CD4-positive, alpha-beta T cell treated with Interleukin-1 beta for 1 hour (primary cell): ENCODE results near the gene SYNPO2.
A peak's percentile ranks its signal among the peaks of the same experiment; 100 is the strongest.
"Not testable (repeated sequence)": the region's sequence is repeated elsewhere in the genome, so short reads cannot be mapped to it uniquely, and the experiment has no call there.

ENCODE experiments used
- DNase-seq, 2 donors: peaks; one replicate each; pipeline ENCODE4 v3.0.0-alpha.2; 2020 to 2022

Gene SYNPO2

DNA sequence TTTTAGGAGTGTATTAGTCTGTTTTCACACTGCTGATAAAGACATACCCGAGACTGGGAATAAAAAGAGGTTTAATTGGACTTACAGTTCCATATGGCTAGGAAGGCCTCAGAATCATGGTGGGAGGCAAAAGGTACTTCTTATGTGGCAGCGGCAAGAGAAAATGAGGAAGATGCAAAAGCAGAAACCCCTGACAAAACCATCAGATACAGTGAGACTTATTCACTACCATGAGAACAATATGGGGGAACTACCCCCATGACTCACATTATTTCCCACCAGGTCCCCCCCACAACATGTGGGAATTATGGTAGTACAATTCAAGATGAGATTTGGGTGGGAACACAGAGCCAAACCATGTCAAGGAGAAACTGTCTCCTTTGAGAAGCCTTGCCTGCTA, 121.6 kb downstream of the SYNPO2 start:
- DNase-seq, result not testable (repeated sequence)

DNA sequence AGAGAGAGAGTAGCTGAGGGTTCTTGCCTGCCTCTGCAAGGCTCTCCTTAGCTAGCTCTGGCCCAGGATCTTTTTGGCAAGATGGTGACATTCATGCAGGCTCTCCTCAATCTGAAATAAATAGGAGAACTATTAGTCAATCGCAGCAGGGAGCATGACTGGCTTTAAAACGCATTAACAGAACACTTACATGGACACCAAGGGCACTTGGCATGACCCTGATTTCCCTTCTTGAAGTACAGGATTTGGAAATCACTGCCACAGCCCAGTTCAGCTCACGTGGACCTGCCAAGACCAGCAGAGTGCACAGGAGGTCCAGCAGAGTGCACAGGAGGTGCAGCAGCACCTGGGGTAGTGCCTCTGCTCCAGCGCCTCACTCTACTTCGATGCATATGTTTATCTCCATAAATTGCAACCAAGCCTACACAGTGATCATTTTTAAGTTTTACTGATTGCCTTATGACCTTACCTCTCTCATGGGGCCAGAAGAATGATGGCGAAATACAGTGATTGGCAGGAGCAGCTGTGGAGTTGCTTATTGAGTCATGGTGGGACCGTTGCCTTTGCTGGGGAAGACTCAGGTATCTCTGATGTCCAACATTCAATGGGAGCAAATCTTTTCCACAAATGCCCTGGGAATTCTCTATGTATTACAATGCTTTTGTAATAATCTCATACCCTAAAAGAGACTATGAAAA, 122.4 kb downstream of the SYNPO2 start:
- DNase-seq, result no peak

DNA sequence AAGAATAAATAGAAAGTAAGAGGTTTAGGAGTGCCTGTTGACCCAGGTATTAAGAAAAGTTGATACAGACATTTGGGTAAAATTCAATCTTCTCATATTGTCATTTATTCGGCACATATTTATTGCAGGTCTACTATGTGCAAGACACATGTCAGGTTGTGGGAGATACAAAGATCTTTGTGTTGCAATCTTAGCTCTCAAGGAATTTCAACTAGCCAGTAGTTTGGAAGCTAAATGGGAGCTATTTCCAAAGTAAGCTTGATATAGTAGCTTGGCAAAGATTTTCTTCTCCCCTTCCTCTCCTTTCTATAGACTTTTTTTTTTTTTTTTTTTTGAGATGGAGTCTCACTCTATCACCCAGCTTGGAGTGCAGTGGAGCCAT, 122.9 kb downstream of the SYNPO2 start:
- DNase-seq, result no peak

DNA sequence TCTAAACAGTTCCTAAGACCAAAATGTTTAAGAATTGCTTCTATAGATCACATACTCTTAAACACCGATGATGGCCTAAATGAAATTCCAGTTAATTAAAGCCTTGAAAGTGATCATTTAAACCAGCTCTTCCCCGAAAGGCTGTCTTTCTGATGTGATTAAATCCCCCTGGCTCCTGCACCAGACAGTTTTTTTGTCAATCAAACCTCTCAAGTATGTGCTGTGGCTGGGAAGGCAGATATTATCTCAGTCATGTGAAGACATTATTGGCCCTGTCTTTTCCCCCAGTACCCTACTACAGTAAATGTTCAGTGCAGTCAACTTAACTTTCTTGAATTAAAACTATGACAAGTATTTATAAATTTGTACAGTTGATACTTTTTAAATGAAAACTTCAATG, 126.0 kb downstream of the SYNPO2 start:
- DNase-seq, result no peak

DNA sequence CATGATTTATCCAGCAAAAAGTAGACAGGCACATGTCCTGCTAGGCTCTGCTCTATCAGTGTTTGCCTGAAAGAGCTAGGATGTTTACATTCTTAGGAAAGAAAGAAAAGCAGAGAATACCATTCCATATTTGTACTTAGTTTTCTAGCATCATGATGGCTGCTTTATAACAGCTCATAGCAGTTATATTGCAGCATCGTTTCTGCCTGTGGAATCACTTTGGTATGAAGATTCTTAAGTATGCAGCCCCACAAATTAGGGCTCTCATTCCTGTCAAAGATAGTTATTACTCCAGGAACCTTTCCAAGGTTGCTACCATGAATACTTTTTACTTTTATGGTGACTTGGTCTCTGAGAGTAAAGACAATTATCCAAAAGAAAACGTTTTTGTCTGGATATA, 128.0 kb downstream of the SYNPO2 start:
- no peak for DNase-seq

DNA sequence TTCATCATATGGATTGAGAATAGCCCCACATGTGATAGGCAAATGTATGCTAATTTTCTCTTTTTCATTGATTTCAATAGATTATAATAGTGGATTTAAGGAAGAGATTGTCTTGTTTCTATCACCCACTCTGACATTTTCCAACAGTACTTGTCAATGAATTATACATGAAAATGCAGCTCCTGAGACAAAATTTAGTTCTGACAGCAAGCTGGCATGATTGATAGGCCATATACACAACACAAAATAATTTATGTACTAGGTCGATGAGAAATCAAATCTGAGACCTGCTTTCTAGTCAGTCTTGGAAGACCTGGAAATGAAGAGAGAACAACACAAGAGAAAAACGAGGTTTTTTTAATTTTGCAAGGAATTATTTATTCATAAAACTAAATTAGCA, 129.0 kb downstream of the SYNPO2 start:
- DNase-seq, result no peak

DNA sequence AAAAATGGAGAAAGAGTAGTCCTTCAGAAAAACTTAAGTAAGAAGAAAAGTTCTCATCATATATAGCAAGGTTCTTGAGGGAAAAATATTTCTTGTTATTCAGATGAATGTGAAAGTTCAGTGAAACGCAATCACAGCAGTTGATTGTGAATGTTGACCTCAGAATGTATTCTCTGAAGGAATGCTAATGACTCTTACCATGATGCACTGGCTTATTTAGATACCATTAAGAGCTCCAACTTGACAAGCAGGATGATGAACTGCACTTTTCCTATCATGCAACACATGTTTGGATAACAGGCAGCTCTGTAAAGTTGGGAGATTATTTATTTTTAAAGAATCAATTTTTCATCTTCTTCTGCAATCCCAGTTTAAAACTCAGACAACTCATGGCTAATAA, 131.5 kb downstream of the SYNPO2 start:
- DNase-seq, result no peak

DNA sequence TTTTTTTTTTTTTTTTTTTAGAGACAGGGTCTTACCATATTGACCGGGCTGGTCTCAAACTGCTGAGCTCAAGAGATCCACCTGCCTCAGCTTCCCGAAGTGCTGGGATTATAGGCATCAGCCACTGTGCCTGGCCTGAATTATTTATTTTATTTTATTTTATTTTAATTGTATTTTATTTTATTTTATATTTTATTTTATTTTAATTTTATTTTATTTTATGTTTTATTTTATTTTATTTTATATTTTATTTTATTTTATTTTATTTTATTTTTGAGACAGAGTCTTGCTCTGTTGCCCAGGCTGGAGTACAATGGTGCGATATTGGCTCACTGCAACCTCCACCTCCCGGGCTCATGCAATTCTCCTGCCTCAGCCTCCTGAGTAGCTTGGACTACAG, 133.9 kb downstream of the SYNPO2 start:
- DNase-seq, result not testable (repeated sequence)

DNA sequence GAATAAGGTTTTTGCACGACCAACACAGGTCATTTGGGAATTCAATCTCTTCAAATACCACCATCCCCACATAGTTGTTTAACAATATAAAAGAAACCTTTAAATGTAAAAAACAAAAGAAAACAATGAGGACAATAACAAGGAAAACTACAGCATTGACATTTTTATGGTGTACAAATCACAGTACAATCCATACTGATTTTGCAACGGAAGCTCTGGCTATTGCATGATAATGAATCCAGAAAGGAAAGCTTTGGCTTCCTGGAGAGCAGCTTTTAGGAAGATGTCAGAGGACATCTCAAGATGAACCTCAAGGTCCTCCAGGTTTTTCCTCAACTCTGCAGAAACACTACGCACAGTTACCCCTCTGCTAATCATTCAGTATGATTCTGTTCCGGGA, 135.4 kb downstream of the SYNPO2 start:
- DNase-seq, result no peak

DNA sequence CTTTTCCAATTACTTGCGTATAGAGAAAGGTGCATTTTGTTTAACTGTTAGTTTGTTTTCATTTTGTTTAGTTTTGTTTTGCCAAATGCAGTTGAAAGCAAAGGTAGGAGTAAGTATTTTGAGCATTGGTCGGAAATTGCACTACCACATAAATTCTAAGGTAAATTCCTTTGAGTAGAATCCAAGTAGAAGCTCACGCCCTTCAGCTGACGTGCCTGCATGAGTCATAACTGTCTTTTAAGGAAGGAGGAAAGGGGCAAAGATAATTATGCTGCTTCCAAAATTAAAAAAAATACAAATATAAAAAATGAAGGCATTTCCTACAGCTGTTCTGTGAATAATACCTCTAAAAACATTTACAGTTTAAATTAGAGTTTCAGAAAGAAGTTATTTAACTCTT, 136.8 kb downstream of the SYNPO2 start:
- DNase-seq, result peak in 1 of 2 donors; percentile 37

DNA sequence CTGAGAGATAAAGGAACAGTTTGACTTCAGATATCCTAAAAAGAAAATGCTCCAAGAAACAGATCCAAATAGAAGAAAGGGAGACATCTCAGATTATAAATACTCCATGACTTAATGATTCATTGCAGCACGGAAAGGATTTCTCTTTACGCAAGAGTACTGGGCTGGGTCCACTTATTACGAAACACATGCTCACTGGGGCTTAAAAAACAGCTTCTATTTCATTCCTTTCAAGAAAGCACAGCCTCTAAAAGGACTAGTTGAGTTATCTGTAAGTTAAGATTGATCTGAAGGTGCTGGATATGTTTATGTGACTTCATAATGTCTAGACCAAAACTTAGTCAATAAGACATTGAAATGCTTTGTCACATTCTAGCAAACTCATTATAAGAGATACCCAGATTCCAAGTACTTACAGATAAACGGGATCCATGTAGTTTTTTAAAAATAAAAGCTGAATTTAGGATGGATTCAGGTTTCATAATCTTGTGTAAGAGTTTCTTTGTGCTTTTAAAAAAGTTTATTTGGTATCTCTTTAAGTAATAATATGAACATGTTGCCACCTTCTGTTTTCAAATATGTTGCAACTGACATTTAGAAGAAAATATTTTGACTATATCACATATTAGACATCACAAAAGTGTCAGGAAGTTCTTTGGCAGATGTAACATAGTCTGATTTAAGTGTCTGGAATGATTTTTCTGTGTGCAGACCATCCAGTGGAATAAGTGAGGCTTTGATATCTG, 137.4 kb downstream of the SYNPO2 start:
- DNase-seq, result peak in 1 of 2 donors; percentile 34

DNA sequence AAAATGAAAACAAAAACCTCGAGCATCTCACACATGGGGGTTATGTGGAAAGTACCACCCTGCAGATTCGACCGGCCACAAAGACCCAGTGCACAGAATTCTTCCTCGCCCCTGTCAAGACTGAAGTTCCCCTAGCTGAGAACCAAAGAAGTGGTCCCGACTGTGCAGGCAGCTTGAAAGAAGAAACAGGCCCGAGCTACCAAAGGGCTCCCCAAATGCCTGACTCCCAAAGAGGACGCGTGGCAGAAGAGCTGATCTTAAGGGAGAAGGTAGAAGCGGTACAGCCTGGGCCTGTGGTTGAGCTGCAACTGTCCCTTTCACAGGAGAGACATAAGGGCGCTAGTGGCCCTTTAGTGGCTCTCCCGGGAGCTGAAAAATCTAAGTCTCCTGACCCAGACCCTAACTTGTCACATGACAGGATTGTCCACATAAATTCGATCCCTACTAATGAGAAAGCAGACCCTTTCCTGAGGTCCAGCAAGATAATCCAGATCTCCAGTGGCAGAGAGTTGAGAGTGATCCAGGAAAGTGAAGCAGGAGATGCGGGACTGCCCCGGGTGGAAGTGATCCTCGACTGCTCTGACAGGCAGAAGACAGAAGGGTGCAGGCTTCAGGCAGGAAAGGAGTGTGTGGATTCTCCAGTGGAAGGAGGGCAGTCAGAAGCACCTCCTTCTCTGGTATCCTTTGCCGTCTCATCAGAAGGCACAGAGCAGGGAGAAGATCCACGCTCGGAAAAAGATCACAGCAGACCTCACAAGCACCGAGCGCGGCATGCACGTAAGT, 138.2 kb downstream of the SYNPO2 start:
- no peak for DNase-seq

DNA sequence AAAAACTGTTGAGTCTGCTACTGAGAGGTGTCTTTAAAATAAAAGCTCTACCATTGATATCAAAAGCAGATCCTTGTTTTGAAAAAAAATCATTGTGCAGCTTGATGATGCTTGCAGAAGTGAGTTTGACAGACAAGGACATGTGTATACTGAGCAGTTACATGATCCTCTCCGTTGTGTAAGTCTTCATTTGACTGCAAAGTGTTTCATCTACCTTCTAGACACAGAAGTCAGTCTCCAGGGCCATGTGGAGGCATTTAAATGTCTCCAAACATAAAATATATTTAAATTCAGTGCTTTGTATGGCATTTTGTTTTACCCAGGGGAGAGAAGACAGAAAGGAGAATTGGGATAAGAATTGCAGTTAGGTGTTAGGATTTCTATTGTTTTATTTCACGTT, 139.2 kb downstream of the SYNPO2 start:
- no peak for DNase-seq

DNA sequence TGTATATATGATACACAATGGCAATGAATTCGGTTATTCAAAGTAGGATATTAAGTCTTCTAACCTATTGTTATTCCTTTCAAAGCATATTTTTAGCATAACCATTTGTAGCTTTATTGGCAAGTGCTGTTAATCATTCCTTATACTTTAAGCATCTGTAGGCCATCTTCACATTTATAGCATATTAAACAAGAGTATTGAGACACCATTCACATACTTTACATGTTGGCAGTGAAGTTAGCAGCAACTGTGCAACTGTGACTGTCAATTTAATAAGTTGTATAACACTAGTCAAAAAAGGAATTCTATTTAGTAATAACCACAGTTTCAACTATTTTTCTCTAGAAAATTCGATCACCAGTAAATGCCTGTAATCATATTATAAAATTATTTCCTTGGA, 139.6 kb downstream of the SYNPO2 start:
- no peak for DNase-seq

DNA sequence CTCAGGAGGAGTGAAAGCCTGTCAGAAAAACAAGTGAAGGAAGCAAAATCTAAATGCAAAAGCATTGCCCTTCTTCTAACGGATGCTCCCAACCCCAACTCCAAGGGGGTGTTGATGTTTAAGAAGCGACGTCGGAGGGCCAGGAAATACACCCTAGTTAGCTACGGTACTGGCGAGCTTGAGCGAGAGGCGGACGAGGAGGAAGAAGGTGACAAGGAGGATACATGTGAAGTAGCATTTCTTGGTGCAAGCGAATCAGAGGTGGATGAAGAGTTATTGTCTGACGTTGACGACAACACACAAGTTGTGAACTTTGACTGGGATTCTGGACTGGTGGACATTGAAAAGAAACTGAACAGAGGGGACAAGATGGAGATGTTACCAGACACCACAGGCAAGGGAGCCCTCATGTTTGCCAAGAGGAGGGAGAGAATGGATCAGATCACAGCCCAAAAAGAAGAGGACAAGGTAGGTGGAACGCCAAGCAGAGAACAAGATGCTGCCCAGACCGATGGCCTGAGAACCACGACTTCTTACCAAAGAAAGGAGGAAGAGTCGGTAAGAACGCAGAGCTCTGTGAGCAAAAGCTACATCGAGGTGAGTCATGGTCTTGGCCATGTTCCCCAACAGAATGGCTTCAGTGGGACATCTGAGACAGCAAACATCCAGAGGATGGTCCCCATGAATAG, 141.3 kb downstream of the SYNPO2 start:
- no peak for DNase-seq

DNA sequence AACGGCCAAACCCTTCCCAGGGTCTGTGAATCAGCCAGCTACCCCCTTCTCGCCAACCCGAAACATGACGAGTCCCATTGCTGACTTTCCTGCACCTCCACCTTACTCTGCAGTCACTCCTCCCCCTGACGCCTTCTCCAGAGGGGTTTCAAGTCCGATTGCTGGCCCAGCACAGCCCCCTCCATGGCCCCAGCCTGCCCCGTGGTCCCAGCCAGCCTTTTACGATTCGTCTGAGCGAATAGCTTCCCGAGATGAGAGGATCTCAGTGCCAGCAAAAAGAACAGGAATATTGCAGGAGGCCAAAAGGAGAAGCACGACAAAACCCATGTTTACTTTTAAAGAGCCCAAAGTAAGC, 141.9 kb downstream of the SYNPO2 start:
- DNase-seq, result no peak

DNA sequence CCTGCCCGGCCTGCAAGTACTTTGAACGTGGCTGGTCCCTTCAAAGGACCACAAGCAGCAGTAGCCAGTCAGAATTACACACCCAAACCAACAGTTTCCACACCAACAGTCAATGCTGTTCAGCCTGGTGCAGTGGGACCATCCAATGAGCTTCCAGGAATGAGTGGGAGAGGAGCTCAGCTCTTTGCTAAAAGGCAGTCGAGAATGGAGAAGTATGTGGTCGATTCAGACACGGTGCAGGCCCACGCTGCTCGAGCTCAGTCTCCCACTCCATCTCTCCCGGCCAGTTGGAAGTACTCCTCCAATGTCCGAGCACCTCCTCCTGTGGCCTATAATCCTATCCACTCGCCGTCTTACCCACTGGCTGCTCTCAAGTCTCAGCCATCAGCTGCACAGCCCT, 142.6 kb downstream of the SYNPO2 start:
- DNase-seq, result no peak

DNA sequence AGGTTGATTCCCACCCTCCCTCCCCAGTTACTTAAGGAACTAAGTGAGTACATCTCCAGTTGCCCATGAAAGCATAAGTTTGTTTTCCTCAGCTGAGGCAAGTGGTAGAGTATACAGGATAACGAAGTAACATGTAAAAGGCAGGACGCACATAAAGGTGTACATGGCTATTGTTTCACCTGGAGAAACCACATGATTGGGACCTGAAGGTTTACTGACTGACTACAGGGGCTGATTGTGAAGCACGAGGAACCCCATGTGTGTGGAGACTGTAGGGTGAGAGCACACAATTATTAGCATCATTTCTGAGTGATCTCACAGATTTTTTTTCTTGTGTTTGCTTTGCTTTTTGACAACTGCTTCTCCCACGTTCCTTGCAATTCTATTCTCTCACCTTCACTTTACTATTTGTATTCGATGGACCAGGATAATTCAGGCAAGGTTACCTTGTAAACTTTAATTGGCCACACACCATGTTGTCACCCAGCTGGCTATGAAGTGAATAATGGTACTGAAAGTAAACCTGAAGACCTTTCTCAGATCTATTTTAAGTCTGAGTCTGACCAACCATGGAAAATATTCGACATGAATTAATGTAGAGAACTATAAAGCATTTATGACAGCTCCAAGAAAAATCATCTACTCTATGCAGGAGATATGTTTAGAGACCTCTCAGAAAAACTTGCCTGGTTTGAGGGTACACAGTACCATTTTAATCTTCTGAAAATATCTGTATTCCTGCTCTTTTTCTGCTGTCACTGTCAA, 144.4 kb downstream of the SYNPO2 start:
- DNase-seq, result no peak

DNA sequence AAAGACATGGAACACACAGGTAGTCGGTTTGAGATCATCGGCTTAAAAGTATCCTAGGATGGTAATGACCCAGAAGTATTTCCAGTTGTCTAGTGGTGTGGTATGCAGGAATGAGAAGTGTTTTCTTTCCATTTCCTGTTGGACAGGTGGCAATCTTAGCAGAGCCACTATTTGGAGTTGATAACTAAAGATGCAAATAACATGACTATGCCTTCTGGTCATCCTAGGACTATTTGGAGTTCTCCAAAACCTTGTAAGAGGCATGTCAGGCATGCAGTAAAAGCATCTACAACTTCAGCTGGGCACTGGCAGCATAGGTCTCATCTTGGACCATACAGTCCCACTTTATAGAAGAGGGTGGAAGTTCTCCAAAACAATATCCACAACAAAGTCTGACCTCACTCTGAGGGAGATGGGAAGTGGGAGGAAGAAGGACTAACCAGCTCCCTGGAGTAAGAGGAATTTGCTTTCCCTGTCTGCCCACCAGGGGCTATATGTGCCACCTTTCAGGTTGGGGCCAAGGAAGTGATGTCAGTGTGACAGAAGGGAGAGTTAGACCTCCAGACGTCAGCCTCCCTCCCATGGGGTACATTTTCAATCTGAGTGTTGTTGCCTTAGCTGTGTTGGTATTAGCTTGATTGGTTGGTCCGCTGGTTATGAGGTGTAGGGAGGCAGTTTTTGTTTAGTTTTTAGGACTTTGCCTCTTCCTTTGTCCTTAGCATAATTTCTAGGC, 145.8 kb downstream of the SYNPO2 start:
- DNase-seq, result no peak

DNA sequence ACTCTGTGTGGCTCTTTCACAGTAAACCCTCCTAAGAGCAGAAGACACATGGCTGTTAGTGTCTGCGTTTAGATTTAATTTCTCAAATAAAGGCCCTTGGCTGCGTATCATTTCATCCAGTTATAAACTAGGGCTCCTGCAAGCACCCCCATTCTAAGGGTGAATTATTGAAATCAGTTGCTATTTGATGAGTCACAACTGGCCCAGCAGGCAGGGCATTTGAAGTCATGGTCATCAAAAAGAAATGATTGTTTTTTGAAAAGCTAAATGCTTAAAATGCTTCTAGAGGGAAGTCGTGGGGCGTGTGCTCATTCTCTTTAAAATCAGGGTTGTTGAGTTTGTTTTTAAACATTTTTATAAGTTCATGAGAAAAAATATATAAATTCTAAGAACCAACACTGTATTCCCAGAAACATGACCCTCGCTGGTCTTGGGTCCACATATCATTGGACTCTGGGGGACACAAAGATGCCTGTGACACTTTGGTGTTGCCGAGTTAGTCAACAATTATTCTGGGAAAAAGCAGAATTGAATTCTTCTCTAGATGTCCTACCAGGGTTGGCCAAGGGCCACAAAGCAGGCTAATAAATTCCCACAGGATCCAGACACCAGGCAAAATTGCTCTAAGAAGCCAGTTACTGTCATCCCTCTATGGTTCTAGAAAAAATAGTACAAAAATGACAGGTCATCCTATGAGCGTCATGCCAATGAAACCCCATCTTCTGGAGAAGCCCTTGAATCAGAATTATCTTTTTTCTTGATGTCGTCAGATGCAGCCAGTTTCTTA, 147.5 kb downstream of the SYNPO2 start:
- no peak for DNase-seq

DNA sequence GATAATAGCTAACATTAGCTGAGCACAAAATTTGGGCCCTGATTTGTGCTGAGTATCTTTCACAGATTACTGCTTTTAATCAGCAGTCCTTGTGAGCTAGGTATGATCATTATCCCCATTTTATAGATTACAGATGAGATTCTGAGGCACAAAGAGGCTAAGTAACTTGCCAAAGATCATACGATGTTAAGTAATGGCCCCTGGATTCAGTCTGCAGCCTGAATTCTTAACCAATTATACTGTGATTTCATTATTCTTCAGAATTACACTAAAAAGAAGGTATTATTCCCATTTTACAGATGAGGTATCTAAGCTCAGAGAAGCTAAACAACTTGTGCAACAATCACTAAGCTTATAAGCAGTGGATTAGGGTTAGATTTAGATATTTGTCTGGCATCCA, 149.1 kb downstream of the SYNPO2 start:
- no peak for DNase-seq
